ENCODE data around the gene CORO7.
A peak's percentile ranks its signal among the peaks of the same experiment; 100 is the strongest.

Gene CORO7

GRCh38 chr16:4408323-4408690 lies 8.1 kb downstream of the CORO7 start:
- TF ChIP-seq CTCF (IDR thresholded peaks at IDR 0.05; ENCODE audit: control insufficient read depth, extremely low read depth, insufficient read depth), result no peak
- DNase-seq (ENCODE audit: low read depth), result no peak
- H3K4me3 ChIP-seq (ENCODE audit: low read depth, low read length), result no peak overlapping the region

- no peak overlapping the region for H3K4me3 ChIP-seq (ENCODE audit: low read depth, low read length)
- TF ChIP-seq CTCF (IDR thresholded peaks at IDR 0.05; ENCODE audit: control insufficient read depth, extremely low read depth, insufficient read depth), result no peak
- DNase-seq (ENCODE audit: low read depth), result no peak
Observed at GRCh38 chr16:4407543-4408322, 8.7 kb downstream of the CORO7 start.

- DNase-seq (ENCODE audit: low read depth), result no peak
- TF ChIP-seq CTCF (IDR thresholded peaks at IDR 0.05; ENCODE audit: control insufficient read depth, extremely low read depth, insufficient read depth), result no peak
- no peak overlapping the region for H3K4me3 ChIP-seq (ENCODE audit: low read depth, low read length)
Observed at GRCh38 chr16:4404967-4405696, 11.3 kb downstream of the CORO7 start.

GRCh38 chr16:4404247-4404966 lies 12.0 kb downstream of the CORO7 start:
- no peak overlapping the region for H3K4me3 ChIP-seq (ENCODE audit: low read depth, low read length)
- no peak for DNase-seq (ENCODE audit: low read depth)
- TF ChIP-seq CTCF (IDR thresholded peaks at IDR 0.05; ENCODE audit: control insufficient read depth, extremely low read depth, insufficient read depth), result peak; percentile 43

- TF ChIP-seq CTCF (IDR thresholded peaks at IDR 0.05; ENCODE audit: control insufficient read depth, extremely low read depth, insufficient read depth), result no peak
- H3K4me3 ChIP-seq (ENCODE audit: low read depth, low read length), result no peak overlapping the region
- DNase-seq (ENCODE audit: low read depth), result no peak
Observed at GRCh38 chr16:4403133-4403949, 13.1 kb downstream of the CORO7 start.

- TF ChIP-seq CTCF (IDR thresholded peaks at IDR 0.05; ENCODE audit: control insufficient read depth, extremely low read depth, insufficient read depth), result peak; percentile 92
- no peak overlapping the region for H3K4me3 ChIP-seq (ENCODE audit: low read depth, low read length)
- DNase-seq (ENCODE audit: low read depth), result no peak
Observed at GRCh38 chr16:4402439-4403132, 13.8 kb downstream of the CORO7 start.

All from LNCaP clone FGC (cell line).